HG03066 (cell line): ENCODE data around the gene ZCCHC10.
"Not testable (repeated sequence)": the region's sequence is repeated elsewhere in the genome, so short reads cannot be mapped to it uniquely, and the experiment has no call there.

Source experiments
- ATAC-seq: cut with Tn5 transposase; IDR thresholded peaks from one replicate; pipeline ENCODE4 v1.9.1; 2021; ENCODE audit warnings: low read depth; ENCODE audit not compliant: unreplicated experiment

The ZCCHC10 gene

DNA sequence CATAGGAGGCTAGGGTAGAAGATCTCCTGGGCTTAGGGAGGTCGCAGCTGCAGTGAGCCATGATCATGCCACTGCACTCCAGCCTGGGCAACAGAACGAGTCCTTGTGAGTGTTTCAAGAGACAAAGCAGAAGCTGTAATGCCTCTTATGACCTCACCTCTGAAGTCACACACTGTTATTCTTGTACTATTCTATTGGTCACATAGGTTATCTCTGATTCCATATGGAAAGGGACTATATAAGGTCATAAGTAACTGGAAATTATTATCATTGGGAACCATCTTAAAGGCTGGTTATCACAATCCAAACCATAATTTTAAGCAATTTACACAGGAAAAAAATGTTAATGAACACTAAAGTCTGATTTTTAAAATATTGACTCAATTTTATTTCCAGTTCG is 45.1 kb downstream of the ZCCHC10 start:
- ATAC-seq = no peak

GRCh38 chr5:132979976-132980375 is 46.4 kb downstream of the ZCCHC10 start:
- no peak for ATAC-seq

- no peak for ATAC-seq
Measured at GRCh38 chr5:132979367-132979940, 46.9 kb downstream of the ZCCHC10 start.

DNA sequence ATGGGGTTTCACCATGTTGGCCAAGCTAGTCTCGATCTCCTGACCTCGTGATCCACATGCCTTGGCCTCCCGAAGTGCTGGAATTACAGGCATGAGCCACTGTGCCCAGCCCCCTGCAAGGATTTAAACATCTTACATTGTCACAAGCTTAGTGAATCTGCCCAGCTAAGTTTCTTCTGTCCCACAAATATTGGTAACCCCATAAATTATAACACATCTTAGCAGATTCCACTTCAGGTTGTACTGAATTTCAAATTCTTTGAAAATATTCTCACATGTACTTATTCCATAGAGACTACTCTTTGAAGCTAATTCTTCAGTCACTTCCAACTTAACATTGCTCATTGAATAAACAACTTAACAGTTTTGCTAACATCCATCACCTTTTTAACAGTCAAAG is 49.5 kb downstream of the ZCCHC10 start:
- ATAC-seq = no peak

DNA sequence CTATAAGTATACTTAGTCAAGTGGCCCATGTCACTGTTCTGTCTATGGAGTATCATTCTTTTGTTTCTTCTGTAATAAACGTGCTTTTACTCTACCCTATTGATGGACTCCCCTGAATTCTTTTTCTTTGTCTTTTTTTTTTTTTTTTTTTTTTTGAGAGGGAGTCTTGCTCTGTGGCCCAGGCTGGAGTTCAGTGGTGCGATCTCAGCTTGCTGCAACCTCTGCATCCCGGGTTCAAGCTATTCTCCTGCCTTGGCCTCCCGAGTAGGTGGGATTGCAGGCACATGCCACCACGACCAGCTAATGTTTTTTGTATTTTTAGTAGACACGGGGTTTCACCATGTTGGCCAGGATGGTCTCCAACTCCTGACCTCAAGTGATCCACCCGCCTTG is 53.9 kb downstream of the ZCCHC10 start:
- not testable (repeated sequence) for ATAC-seq

DNA sequence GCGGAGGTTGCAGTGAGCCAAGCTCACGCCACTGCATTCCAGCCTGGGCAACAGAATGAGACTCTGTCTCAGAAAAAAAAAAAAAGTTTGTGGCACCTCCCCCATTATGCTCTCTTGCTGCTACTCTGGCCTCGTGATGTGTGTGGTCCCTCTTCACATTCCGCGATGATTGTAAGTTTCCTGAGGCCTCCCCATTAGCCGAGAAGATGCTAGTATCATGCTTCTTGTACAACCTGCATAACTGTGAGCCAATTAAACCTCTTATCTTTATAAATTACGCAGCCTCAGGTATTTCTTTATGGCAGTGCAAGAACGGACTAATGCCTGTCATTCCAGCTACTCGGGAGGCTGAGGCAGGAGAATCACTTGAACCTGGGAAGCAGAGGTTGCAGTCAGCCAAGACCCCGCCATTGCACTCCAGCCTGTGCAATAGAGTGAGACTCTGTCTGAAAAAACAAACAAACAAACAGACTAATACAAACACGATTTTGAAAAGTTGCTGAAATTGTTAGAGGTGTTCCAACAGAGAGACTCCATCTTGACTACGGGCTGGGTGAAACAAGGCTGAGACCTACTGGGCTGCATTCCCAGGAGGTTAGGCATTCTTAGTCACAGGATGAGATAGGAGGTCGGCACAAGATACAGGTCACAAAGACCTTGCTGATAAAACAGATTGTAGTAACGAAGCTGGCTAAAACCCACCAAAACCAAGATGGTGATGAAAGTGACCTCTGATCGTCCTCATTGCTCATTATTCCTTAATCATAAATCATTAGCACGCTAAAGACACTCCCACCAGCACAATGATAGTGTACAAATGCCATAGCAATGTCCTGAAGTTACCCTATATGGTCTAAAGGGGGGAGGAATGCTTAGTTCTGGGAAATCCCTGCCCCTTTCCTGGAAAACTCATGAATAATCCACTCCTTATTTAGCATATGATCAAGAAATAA is 54.6 kb downstream of the ZCCHC10 start:
- ATAC-seq = no peak

GRCh38 chr5:132965120-132965519 is 61.2 kb downstream of the ZCCHC10 start:
- no peak for ATAC-seq

- ATAC-seq = peak; percentile 90
Measured at GRCh38 chr5:132963171-132964104, 62.9 kb downstream of the ZCCHC10 start, which contains the start of gene AFF4. TSS of gene AFF4 (minus strand) at chr5:132963634. CDS start at chr5:132937189, 26,445 bp downstream.

- ATAC-seq = no peak
Measured at GRCh38 chr5:132962429-132963021, 63.8 kb downstream of the ZCCHC10 start.

- no peak for ATAC-seq
Measured at GRCh38 chr5:132961887-132962286, 64.5 kb downstream of the ZCCHC10 start.

DNA sequence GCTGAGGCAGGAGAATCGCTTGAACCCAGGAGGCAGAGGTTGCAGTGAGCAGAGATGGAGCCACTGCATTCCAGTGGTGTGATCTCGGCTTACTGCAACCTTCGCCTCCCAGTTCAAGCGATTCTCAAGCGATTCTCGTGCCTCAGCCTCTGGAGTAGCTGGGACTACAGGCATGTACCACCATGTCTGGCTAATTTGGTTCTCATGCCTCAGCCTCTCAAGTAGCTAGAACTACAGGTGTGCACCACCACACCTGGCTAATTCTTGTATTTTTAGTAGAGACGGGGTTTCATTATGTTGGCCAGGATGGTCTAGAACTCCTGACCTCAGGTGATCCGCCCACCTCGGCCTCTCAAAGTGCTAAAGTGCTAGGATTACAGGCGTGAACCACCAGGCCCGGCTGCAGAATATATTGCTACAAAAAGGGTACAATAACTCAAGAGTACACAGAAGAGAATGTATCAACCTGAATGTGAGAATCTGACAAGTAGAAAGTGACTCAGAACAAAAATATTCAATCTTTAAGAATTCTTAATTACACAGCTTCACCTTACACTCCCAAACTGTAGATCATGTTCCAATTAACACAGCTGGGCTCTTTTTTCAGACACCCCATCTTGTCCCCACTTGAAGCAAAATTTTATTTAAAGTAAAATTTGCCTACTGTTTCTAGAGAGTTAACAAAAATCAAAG is 65.1 kb downstream of the ZCCHC10 start:
- ATAC-seq = not testable (repeated sequence)

DNA sequence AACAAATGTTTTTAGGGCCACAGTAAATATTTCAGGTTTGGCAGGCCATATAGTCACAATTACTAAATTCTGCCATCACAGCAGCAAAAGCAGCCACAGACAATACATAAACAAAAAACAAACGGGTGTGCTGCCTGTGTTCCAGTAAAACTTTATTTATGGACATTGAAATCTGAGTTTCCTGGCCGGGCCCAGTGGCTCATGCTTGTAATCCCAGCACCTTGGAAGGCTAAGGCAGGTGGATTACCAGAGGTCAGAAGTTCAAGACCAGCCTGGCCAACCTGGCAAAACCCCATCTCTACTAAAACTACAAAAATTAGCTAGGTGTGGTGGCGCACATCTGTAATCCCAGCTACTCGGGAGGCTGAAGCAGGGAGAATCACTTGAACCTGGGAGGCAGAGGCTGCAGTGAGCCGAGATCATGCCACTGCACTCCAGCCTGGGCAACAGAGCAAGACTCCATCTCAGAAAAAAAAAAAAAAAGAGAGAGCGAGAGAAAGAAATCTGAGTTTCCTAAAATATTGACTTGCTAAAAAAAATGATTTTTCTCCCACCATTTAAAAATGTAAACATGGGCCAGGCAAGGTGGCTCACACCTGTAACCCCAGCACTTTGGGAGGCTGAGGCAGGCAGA is 70.1 kb downstream of the ZCCHC10 start:
- ATAC-seq = not testable (repeated sequence)

- ATAC-seq = no peak
Measured at GRCh38 chr5:132953710-132954109, 72.6 kb downstream of the ZCCHC10 start.

DNA sequence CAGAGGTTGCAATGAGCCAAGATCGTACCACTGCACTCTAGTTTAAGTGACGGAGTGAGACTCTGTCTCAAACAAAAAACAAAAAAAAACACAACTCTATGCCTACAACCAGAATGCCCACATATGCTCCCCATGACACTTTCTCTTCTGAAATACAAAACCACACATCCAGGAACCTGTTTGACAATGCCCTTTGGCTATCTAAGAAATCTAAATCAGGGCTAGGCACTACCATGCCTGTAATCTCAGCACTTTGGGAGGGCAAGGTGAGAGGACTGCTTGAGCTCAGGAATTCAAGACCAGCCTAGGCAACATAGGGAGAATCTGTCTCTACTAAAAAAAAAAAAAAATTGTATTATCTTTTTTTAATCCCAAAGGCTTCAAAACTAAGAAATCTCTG is 73.5 kb downstream of the ZCCHC10 start:
- no peak for ATAC-seq

- no peak for ATAC-seq
Measured at GRCh38 chr5:132951897-132952296, 74.5 kb downstream of the ZCCHC10 start.

- ATAC-seq = no peak
Measured at GRCh38 chr5:132949136-132949535, 77.2 kb downstream of the ZCCHC10 start.

- no peak for ATAC-seq
Measured at GRCh38 chr5:132947671-132948070, 78.7 kb downstream of the ZCCHC10 start.
